ENCODE results near the gene PDCD11.

DNA sequence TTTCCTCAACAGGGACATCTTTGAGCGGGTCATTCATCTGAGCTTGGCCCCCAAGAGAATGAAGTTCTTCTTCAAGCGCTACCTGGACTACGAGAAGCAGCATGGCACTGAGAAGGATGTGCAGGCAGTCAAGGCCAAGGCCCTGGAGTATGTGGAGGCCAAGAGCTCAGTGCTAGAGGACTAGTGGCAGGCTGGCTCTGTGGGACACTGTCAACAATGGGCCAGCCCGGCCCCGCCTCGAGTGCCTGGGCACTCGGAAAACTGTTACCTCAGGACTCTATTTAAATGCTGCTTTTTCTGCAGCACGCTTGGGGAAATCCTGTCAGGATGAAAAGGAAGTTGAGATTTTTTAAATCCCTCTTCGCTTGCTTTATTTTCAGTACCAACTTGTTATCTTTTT, 48.9 kb downstream of the PDCD11 start:
- TF ChIP-seq GATA2 (IDR thresholded peaks at IDR 0.05; ENCODE audit: low read depth, low read length), result no peak
- no peak for TF ChIP-seq GATA3 (IDR thresholded peaks at IDR 0.05; ENCODE audit: low read depth, low read length)

Measured in SH-SY5Y (cell line).